ENCODE data around the gene NARS2. TPM values are rescaled to one million over a fixed set of nuclear protein-coding genes. Genes with fewer than 3 reads are reported as not detected.
"Not testable (repeated sequence)": the region's sequence is repeated elsewhere in the genome, so short reads cannot be mapped to it uniquely, and the experiment has no call there.

NARS2 gene
- total and polyA plus RNA-seq, 9 donors, result 13.2 to 24.5 (median 17.1) TPM

DNA sequence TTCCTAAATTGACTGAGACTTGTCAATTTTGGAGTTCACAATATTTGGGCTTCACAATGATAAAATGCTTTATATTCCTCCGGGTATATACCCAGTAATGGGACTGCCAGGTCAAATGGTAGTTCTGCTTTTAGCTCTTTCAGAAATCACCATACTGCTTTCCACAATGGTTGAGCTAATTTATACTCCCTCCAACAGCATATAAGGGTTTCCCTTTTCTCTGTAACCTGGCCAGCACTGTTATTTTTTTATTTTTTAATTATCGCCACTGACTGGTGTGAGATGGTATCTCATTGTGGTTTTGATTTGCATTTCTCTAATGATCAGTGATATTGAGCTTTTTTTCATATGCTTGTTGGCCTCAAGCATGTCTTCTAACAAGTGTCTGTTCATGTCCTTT, 21.8 kb downstream of the NARS2 start:
- H3K9me3 ChIP-seq, result no peaks in the 10 kb centered on the region
- DNase-seq, result no peak
- H3K27ac ChIP-seq, result no peak overlapping the region
- WGBS, 3 donors, result 95 to 97% (median 96%) methylated on average over 2 of the region's 2 CpGs
- H3K4me1 ChIP-seq (ENCODE audit: insufficient read depth), result peaks cover 8% of the 10 kb centered on the region
- no peaks in the 10 kb centered on the region for H3K27me3 ChIP-seq
- no peaks in the 10 kb centered on the region for H3K36me3 ChIP-seq
- no peak overlapping the region for H3K4me3 ChIP-seq
- intact Hi-C loops (cut with DNase I), result no loop called here
- TF ChIP-seq POLR2A (IDR thresholded peaks at IDR 0.05), result no peak
- TF ChIP-seq, protein P1, sequence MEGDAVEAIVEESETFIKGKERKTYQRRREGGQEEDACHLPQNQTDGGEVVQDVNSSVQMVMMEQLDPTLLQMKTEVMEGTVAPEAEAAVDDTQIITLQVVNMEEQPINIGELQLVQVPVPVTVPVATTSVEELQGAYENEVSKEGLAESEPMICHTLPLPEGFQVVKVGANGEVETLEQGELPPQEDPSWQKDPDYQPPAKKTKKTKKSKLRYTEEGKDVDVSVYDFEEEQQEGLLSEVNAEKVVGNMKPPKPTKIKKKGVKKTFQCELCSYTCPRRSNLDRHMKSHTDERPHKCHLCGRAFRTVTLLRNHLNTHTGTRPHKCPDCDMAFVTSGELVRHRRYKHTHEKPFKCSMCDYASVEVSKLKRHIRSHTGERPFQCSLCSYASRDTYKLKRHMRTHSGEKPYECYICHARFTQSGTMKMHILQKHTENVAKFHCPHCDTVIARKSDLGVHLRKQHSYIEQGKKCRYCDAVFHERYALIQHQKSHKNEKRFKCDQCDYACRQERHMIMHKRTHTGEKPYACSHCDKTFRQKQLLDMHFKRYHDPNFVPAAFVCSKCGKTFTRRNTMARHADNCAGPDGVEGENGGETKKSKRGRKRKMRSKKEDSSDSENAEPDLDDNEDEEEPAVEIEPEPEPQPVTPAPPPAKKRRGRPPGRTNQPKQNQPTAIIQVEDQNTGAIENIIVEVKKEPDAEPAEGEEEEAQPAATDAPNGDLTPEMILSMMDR (IDR thresholded peaks at IDR 0.05), result no peak
- no peak for TF ChIP-seq EP300 (IDR thresholded peaks at IDR 0.05)

GRCh38 chr11:78552139-78552538, 22.5 kb downstream of the NARS2 start:
- 97 to 98% (median 97%) methylated on average over 6 of the region's 6 CpGs for WGBS, 3 donors
- H3K4me3 ChIP-seq; intact Hi-C loops (cut with DNase I); H3K27me3 ChIP-seq; H3K36me3 ChIP-seq; H3K9me3 ChIP-seq; H3K27ac ChIP-seq; DNase-seq; H3K4me1 ChIP-seq (ENCODE audit: insufficient read depth): not testable (repeated sequence)

GRCh38 chr11:78551066-78551465, 23.6 kb downstream of the NARS2 start:
- Histone ChIP-seq H3K27me3 (no peaks in the 10 kb centered on the region), H3K4me3 (no peak overlapping the region), H3K9me3 (no peaks in the 10 kb centered on the region), H3K27ac (no peak overlapping the region), H3K4me1 (ENCODE audit: insufficient read depth) (peaks cover 10% of the 10 kb centered on the region), H3K36me3 (no peaks in the 10 kb centered on the region)
- WGBS, 3 donors, result 79 to 84% (median 80%) methylated on average over 6 of the region's 6 CpGs
- DNase-seq, result no peak
- intact Hi-C loops (cut with DNase I), result no loop called here
- TF ChIP-seq EP300 (IDR thresholded peaks at IDR 0.05), result no peak
- TF ChIP-seq, protein P1 (IDR thresholded peaks at IDR 0.05), result no peak
- TF ChIP-seq POLR2A (IDR thresholded peaks at IDR 0.05), result no peak

GRCh38 chr11:78549624-78550409, 24.8 kb downstream of the NARS2 start:
- no peaks in the 10 kb centered on the region for H3K27me3 ChIP-seq
- peaks cover 10% of the 10 kb centered on the region for H3K4me1 ChIP-seq (ENCODE audit: insufficient read depth)
- H3K36me3 ChIP-seq, result no peaks in the 10 kb centered on the region
- intact Hi-C loops (cut with DNase I), result no loop called here
- TF ChIP-seq, protein P1 (IDR thresholded peaks at IDR 0.05), result no peak
- no peak for TF ChIP-seq POLR2A (IDR thresholded peaks at IDR 0.05)
- no peak for TF ChIP-seq EP300 (IDR thresholded peaks at IDR 0.05)
- no peak overlapping the region for H3K27ac ChIP-seq
- DNase-seq, result no peak
- H3K4me3 ChIP-seq, result no peak overlapping the region
- 57 to 65% (median 63%) methylated on average over 3 of the region's 3 CpGs for WGBS, 3 donors
- no peaks in the 10 kb centered on the region for H3K9me3 ChIP-seq

DNA sequence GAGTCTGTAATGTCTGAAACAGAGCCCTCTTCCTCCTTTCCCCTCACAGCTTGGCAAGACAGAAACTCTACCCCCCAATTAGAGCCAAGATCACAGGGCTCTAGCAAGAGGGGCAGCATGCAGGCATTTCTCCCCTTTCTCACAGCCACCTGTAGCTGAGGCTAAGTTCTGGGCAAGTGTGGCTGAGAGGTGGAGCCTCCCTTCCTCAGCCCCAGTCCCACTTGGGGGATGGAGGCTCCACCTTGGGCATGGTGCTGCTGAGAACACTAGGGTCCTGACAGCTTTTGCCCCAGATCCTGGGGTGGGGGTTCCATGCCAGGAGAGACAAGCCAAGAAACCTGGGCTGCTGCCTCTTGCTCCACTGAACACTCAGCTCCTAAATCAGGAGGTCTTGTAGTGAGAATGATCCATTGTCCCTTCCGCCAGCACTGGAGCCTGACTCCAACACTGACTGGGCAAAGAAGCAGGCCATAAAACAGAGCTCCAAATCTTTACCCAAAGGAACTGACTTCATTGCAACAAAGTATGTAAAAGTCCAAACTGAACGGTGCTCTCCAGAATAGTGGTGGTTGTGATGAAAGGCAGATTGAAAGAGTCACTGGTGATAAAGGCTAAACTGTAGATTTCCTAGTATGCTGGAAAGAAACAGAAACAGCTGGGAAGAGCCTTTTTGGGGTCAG, 25.6 kb downstream of the NARS2 start:
- Histone ChIP-seq H3K27ac (no peak overlapping the region), H3K4me1 (ENCODE audit: insufficient read depth) (peaks cover 10% of the 10 kb centered on the region), H3K9me3 (no peaks in the 10 kb centered on the region), H3K27me3 (no peaks in the 10 kb centered on the region), H3K36me3 (no peaks in the 10 kb centered on the region), H3K4me3 (no peak overlapping the region)
- TF ChIP-seq, protein P1 (IDR thresholded peaks at IDR 0.05), result no peak
- TF ChIP-seq POLR2A (IDR thresholded peaks at IDR 0.05) (no peak), EP300 (IDR thresholded peaks at IDR 0.05) (no peak)
- intact Hi-C loops (cut with DNase I), result no loop called here
- no peak for DNase-seq
- WGBS, 3 donors, result 47 to 53% (median 52%) methylated on average over 2 of the region's 2 CpGs

Data from ovary (tissue), 9 donors.